Activated T-helper 1 cell treated with anti-CD3 and anti-CD28 coated beads, Interleukin-12 subunit alpha, Interleukin-12 subunit beta, Interleukin-2, Interleukin-4 antibody, amounts not matched to agents 30 ng/mL and 10 ng/mL and 1 ng/mL, durations not matched to agents 14 hours and 24 hours and 36 hours (primary cell): ENCODE measurements around the gene CACNG4. TPM values are rescaled to one million over a fixed set of nuclear protein-coding genes. Genes with fewer than 3 reads are reported as not detected.

Experiments used
- DNase-seq: peaks from one replicate; pipeline ENCODE4 v3.0.0; 2021; ENCODE audit warnings: low spot score
- H3K27ac Mint-ChIP-seq: one replicate; pipeline ENCODE4 v1.8.0; 2021; ENCODE audit warnings: mild to moderate bottlenecking, mixed read lengths
- H3K27me3 Mint-ChIP-seq: one replicate; pipeline ENCODE4 v1.8.0; 2022; ENCODE audit warnings: mild to moderate bottlenecking, moderate library complexity, mixed read lengths; ENCODE audit not compliant: insufficient read depth
- H3K36me3 Mint-ChIP-seq: one replicate; pipeline ENCODE4 v1.8.0; 2021; ENCODE audit warnings: low read depth, mixed read lengths
- H3K4me1 Mint-ChIP-seq: one replicate; pipeline ENCODE4 v1.8.0; 2021; ENCODE audit warnings: low read depth, mixed read lengths
- H3K4me3 Mint-ChIP-seq: one replicate; pipeline ENCODE4 v1.8.0; 2021; ENCODE audit warnings: mild to moderate bottlenecking, moderate library complexity, mixed read lengths
- H3K9me3 Mint-ChIP-seq: one replicate; pipeline ENCODE4 v1.8.0; 2021; ENCODE audit warnings: mixed read lengths
- intact Hi-C: fragments of 100-400 bp; cut with micrococcal nuclease; formaldehyde crosslinking; loops from one replicate; pipeline ENCODE4 v1.15.1; 2024
- total RNA-seq: library from RNA; stranded (reverse); gene quantifications from 2 replicates; pipeline ENCODE4 v1.2.3, GENCODE V29; 2022

CACNG4 gene
- total RNA-seq, 1 donor from 2014 or later, result not detected

GRCh38 chr17:66948061-66948750 is 16.3 kb upstream of the CACNG4 start:
- no peaks in the 10 kb centered on the region for H3K36me3 Mint-ChIP-seq
- intact Hi-C loops, result no loop called here
- no peak overlapping the region for H3K27ac Mint-ChIP-seq
- H3K4me1 Mint-ChIP-seq, result no peaks in the 10 kb centered on the region
- H3K9me3 Mint-ChIP-seq, result no peaks in the 10 kb centered on the region
- H3K4me3 Mint-ChIP-seq, result no peak overlapping the region
- DNase-seq, result no peak
- peaks cover 44% of the 10 kb centered on the region for H3K27me3 Mint-ChIP-seq

GRCh38 chr17:66949501-66949900 is 15.0 kb upstream of the CACNG4 start:
- Mint-ChIP-seq H3K36me3 (no peaks in the 10 kb centered on the region), H3K4me1 (no peaks in the 10 kb centered on the region), H3K27ac (no peak overlapping the region), H3K9me3 (no peaks in the 10 kb centered on the region), H3K27me3 (peaks cover 34% of the 10 kb centered on the region), H3K4me3 (no peak overlapping the region)
- intact Hi-C loops, result no loop called here
- DNase-seq, result no peak

- no peaks in the 10 kb centered on the region for H3K4me1 Mint-ChIP-seq
- intact Hi-C loops, result no loop called here
- H3K36me3 Mint-ChIP-seq, result no peaks in the 10 kb centered on the region
- no peak for DNase-seq
- no peak overlapping the region for H3K4me3 Mint-ChIP-seq
- H3K27ac Mint-ChIP-seq, result no peak overlapping the region
- peaks cover 26% of the 10 kb centered on the region for H3K27me3 Mint-ChIP-seq
- no peaks in the 10 kb centered on the region for H3K9me3 Mint-ChIP-seq
Measured at GRCh38 chr17:66950325-66950724, 14.2 kb upstream of the CACNG4 start.

GRCh38 chr17:66950886-66951604 is 13.5 kb upstream of the CACNG4 start:
- no peak overlapping the region for H3K4me3 Mint-ChIP-seq
- H3K27me3 Mint-ChIP-seq, result peaks cover 19% of the 10 kb centered on the region
- H3K36me3 Mint-ChIP-seq, result no peaks in the 10 kb centered on the region
- no peaks in the 10 kb centered on the region for H3K4me1 Mint-ChIP-seq
- H3K9me3 Mint-ChIP-seq, result no peaks in the 10 kb centered on the region
- DNase-seq, result no peak
- no peak overlapping the region for H3K27ac Mint-ChIP-seq
- intact Hi-C loops, result no loop called here

- H3K36me3 Mint-ChIP-seq, result no peaks in the 10 kb centered on the region
- no peak for DNase-seq
Measured at GRCh38 chr17:66951605-66951953, 12.9 kb upstream of the CACNG4 start.

GRCh38 chr17:66952031-66952524 is 12.4 kb upstream of the CACNG4 start:
- Mint-ChIP-seq H3K9me3 (no peaks in the 10 kb centered on the region), H3K36me3 (no peaks in the 10 kb centered on the region), H3K27me3 (peaks cover 13% of the 10 kb centered on the region), H3K4me3 (no peak overlapping the region), H3K4me1 (no peaks in the 10 kb centered on the region), H3K27ac (no peak overlapping the region)
- no peak for DNase-seq
- intact Hi-C loops, result no loop called here

More at GRCh38 chr17:66951605-66951953, 12.9 kb upstream of the CACNG4 start:
- Mint-ChIP-seq H3K4me3 (no peak overlapping the region), H3K4me1 (no peaks in the 10 kb centered on the region), H3K27me3 (peaks cover 15% of the 10 kb centered on the region), H3K27ac (no peak overlapping the region), H3K9me3 (no peaks in the 10 kb centered on the region)
- intact Hi-C loops, result no loop called here

GRCh38 chr17:66952681-66953629 is 11.6 kb upstream of the CACNG4 start:
- no peaks in the 10 kb centered on the region for H3K4me1 Mint-ChIP-seq
- H3K36me3 Mint-ChIP-seq, result no peaks in the 10 kb centered on the region
- no peak overlapping the region for H3K4me3 Mint-ChIP-seq
- intact Hi-C loops, result no loop called here
- peaks cover 11% of the 10 kb centered on the region for H3K27me3 Mint-ChIP-seq
- no peaks in the 10 kb centered on the region for H3K9me3 Mint-ChIP-seq
- no peak overlapping the region for H3K27ac Mint-ChIP-seq
- no peak for DNase-seq

GRCh38 chr17:66953630-66954020 is 10.9 kb upstream of the CACNG4 start:
- no peak for DNase-seq
- no peaks in the 10 kb centered on the region for H3K4me1 Mint-ChIP-seq
- intact Hi-C loops, result no loop called here
- no peak overlapping the region for H3K4me3 Mint-ChIP-seq
- no peak overlapping the region for H3K27ac Mint-ChIP-seq
- H3K36me3 Mint-ChIP-seq, result no peaks in the 10 kb centered on the region
- H3K9me3 Mint-ChIP-seq, result no peaks in the 10 kb centered on the region
- H3K27me3 Mint-ChIP-seq, result peaks cover 8% of the 10 kb centered on the region

GRCh38 chr17:66954632-66955031 is 9.9 kb upstream of the CACNG4 start:
- Mint-ChIP-seq H3K36me3 (no peaks in the 10 kb centered on the region), H3K27me3 (peaks cover 14% of the 10 kb centered on the region), H3K9me3 (no peaks in the 10 kb centered on the region), H3K4me3 (no peak overlapping the region), H3K4me1 (no peaks in the 10 kb centered on the region), H3K27ac (no peak overlapping the region)
- intact Hi-C loops, result no loop called here
- DNase-seq, result no peak

GRCh38 chr17:66955821-66956220 is 8.7 kb upstream of the CACNG4 start:
- H3K36me3 Mint-ChIP-seq, result no peaks in the 10 kb centered on the region
- intact Hi-C loops, result no loop called here
- DNase-seq, result no peak

GRCh38 chr17:66956941-66957340 is 7.6 kb upstream of the CACNG4 start:
- H3K36me3 Mint-ChIP-seq, result no peaks in the 10 kb centered on the region
- H3K4me3 Mint-ChIP-seq, result no peak overlapping the region
- H3K27ac Mint-ChIP-seq, result no peak overlapping the region
- H3K27me3 Mint-ChIP-seq, result peaks cover 12% of the 10 kb centered on the region
- intact Hi-C loops, result no loop called here
- no peaks in the 10 kb centered on the region for H3K9me3 Mint-ChIP-seq
- DNase-seq, result no peak
- H3K4me1 Mint-ChIP-seq, result no peaks in the 10 kb centered on the region

More at GRCh38 chr17:66955821-66956220, 8.7 kb upstream of the CACNG4 start:
- Mint-ChIP-seq H3K27me3 (peaks cover 10% of the 10 kb centered on the region), H3K27ac (no peak overlapping the region), H3K9me3 (no peaks in the 10 kb centered on the region), H3K4me1 (no peaks in the 10 kb centered on the region), H3K4me3 (no peak overlapping the region)

GRCh38 chr17:66957343-66957742 is 7.2 kb upstream of the CACNG4 start:
- Mint-ChIP-seq H3K4me3 (no peak overlapping the region), H3K36me3 (no peaks in the 10 kb centered on the region), H3K27ac (no peak overlapping the region), H3K27me3 (peaks cover 16% of the 10 kb centered on the region), H3K4me1 (no peaks in the 10 kb centered on the region), H3K9me3 (no peaks in the 10 kb centered on the region)
- no peak for DNase-seq
- intact Hi-C loops, result no loop called here
